A549 (cell line): ENCODE measurements around the gene MALRD1. TPM values are rescaled to one million over a fixed set of nuclear protein-coding genes. Genes with fewer than 3 reads are reported as not detected.

Experiments used
- ATAC-seq, 2 experiments: fragments of 200-7000 bp in 1 of 2; fragments of >200 bp in 1 of 2; cut with Nextera tagmentation in 1 of 2; cut with Tn5 transposase in 1 of 2; 3 replicates each; pipeline versions ENCODE4 v1.8.0 to v1.9.1; 2018 to 2020; ENCODE audit warnings: mild to moderate bottlenecking in 1 of 2, moderate library complexity in 1 of 2
- CTCF ChIA-PET: fragments of 300-600 bp; sonication (Branson Sonifier 250); formaldehyde crosslinking; extraction: SDS; loops from one replicate; lab custom pipeline; 2021; ENCODE audit warnings: antibody characterized with exemption, inconsistent platforms; lab: Yijun Ruan, JAX
- POLR2A ChIA-PET: fragments of 350-600 bp; formaldehyde crosslinking; extraction: SDS; loops from one replicate; lab custom pipeline; 2021; ENCODE audit warnings: antibody characterized with exemption, inconsistent platforms; lab: Yijun Ruan, JAX
- DNase-seq, 2 experiments: peaks; one replicate each; pipeline versions ENCODE4 v3.0.0 to v3.0.0-alpha.2; 2011 to 2016; ENCODE audit warnings: low read depth in 1 of 2, low spot score in 1 of 2
- FAIRE-seq: peaks from 2 replicates; lab custom pipeline; 2011; peaks lifted over from hg19 to GRCh38; lab: Jason Lieb, UNC
- H3K27ac ChIP-seq, 2 experiments: fragments of >200 bp; sonication (Bioruptor Twin); formaldehyde crosslinking; 3 replicates each; pipeline ENCODE4 v1.5.1; 2016 to 2017
- H3K4me1 ChIP-seq: fragments of >200 bp; sonication (Bioruptor Twin); formaldehyde crosslinking; 3 replicates; pipeline ENCODE4 v1.6.1; 2016
- H3K4me2 ChIP-seq: fragments of >200 bp; sonication (Bioruptor Twin); formaldehyde crosslinking; 3 replicates; pipeline ENCODE4 v1.6.1; 2016
- H3K4me3 ChIP-seq: fragments of >200 bp; sonication (Bioruptor Twin); formaldehyde crosslinking; 3 replicates; pipeline ENCODE4 v1.5.1; 2016
- H3K9me3 ChIP-seq: fragments of >200 bp; sonication (Bioruptor Twin); formaldehyde crosslinking; 3 replicates; pipeline ENCODE4 v1.6.1; 2016
- BHLHE40 ChIP-seq: IDR thresholded peaks from 2 replicates; pipeline ENCODE4 v1.6.1; 2012; ENCODE audit warnings: low read depth, low read length, inconsistent platforms
- CBX8 ChIP-seq: fragments of 200-600 bp; sonication (generic); IDR thresholded peaks from 2 replicates; pipeline ENCODE4 v1.6.1; 2016
- CEBPB ChIP-seq, 2 experiments: fragments of >200 bp in 1 of 2; sonication (Bioruptor Twin) in 1 of 2; formaldehyde crosslinking in 1 of 2; IDR thresholded peaks; 2 replicates each; pipeline ENCODE4 v1.6.1; 2012 to 2016
- CHD2 ChIP-seq: fragments of 150-350 bp; IDR thresholded peaks from 2 replicates; pipeline ENCODE4 v1.6.1; 2014; ENCODE audit warnings: low read length; ENCODE audit not compliant: partially characterized antibody
- EHF ChIP-seq: fragments of 250-450 bp; sonication (Bioruptor Pico); IDR thresholded peaks from 2 replicates; pipeline ENCODE4 v1.5.0; 2020; ENCODE audit warnings: mild to moderate bottlenecking
- EP300 ChIP-seq, 2 experiments: fragments of >200 bp; sonication (Bioruptor Twin); formaldehyde crosslinking; IDR thresholded peaks; 2 replicates in 1 of 2; 3 replicates in 1 of 2; pipeline ENCODE4 v1.6.1; 2016 to 2017
- FOSB ChIP-seq: fragments of 250-450 bp; sonication (Bioruptor Pico); IDR thresholded peaks from 2 replicates; pipeline ENCODE4 v1.5.0; 2020; ENCODE audit warnings: mild to moderate bottlenecking, moderate library complexity
- HDAC2 ChIP-seq: fragments of 200-600 bp; sonication (generic); IDR thresholded peaks from 2 replicates; pipeline ENCODE4 v1.6.1; 2016
- HEYL ChIP-seq: fragments of 250-450 bp; sonication (Bioruptor Pico); IDR thresholded peaks from 2 replicates; pipeline ENCODE4 v1.8.0; 2021; ENCODE audit warnings: mild to moderate bottlenecking, moderate library complexity
- HOXA7 ChIP-seq: fragments of 250-450 bp; sonication (Bioruptor Pico); IDR thresholded peaks from 2 replicates; pipeline ENCODE4 v1.5.0; 2020; ENCODE audit warnings: mild to moderate bottlenecking, moderate library complexity
- HOXB13 ChIP-seq: fragments of 250-450 bp; sonication (Bioruptor Pico); IDR thresholded peaks from 2 replicates; pipeline ENCODE4 v1.5.0; 2020; ENCODE audit warnings: low read depth, mild to moderate bottlenecking, moderate library complexity
- HOXB5 ChIP-seq: fragments of 250-450 bp; sonication (Bioruptor Pico); IDR thresholded peaks from 2 replicates; pipeline ENCODE4 v1.5.0; 2020; ENCODE audit warnings: mild to moderate bottlenecking, moderate library complexity
- KDM1A ChIP-seq: fragments of 200-600 bp; sonication (generic); IDR thresholded peaks from 2 replicates; pipeline ENCODE4 v1.6.1; 2016; ENCODE audit warnings: low read depth, mild to moderate bottlenecking
- NFE2L2 ChIP-seq: fragments of 150-350 bp; conservative IDR thresholded peaks from 2 replicates; pipeline ENCODE4 v1.6.1; 2014; ENCODE audit warnings: low read length
- NPAS2 ChIP-seq: fragments of 250-450 bp; sonication (Bioruptor Pico); IDR thresholded peaks from 2 replicates; pipeline ENCODE4 v1.8.0; 2022; ENCODE audit warnings: mild to moderate bottlenecking, moderate library complexity, borderline replicate concordance
- RCOR1 ChIP-seq: fragments of 150-350 bp; IDR thresholded peaks from 2 replicates; pipeline ENCODE4 v1.6.1; 2014; ENCODE audit warnings: antibody characterized with exemption, low read length, low read depth
- TFCP2L1 ChIP-seq: fragments of 250-450 bp; sonication (Bioruptor Pico); IDR thresholded peaks from 2 replicates; pipeline ENCODE4 v1.5.0; 2021; ENCODE audit warnings: mild to moderate bottlenecking
- TP53 ChIP-seq: fragments of 250-450 bp; sonication (Bioruptor Pico); IDR thresholded peaks from 2 replicates; pipeline ENCODE4 v1.5.0; 2021; ENCODE audit warnings: mild to moderate bottlenecking, moderate library complexity
- ZFP36 ChIP-seq: fragments of 450-650 bp; IDR thresholded peaks from 2 replicates; pipeline ENCODE4 v1.6.1; 2014; ENCODE audit warnings: borderline replicate concordance; ENCODE audit not compliant: partially characterized antibody
- WGBS: methylation state at CpG from one replicate; pipeline ENCODE4 v1.1.6; 2017; ENCODE audit errors: missing lambda C conversion rate; 5-methylcytosine and 5-hydroxymethylcytosine counted together
- polyA plus RNA-seq, 4 experiments: library from polyadenylated mRNA; depleted of rRNA in 3 of 4; stranded (reverse); fragments of >200 nt; fragmentation: RNase III in 1 of 4; extraction: RNeasy Plus Mini Kit Qiagen cat#74134 plus additional on column Dnase treatment in 1 of 4; gene quantifications; 2 replicates in 3 of 4; 3 replicates in 1 of 4; pipeline ENCODE4 v1.2.3, GENCODE V29; 2011 to 2017
- TF ChIP-seq, protein P1 (sequence below): fragments of 150-350 bp; IDR thresholded peaks from 2 replicates; pipeline ENCODE4 v1.6.1; 2014; ENCODE audit warnings: low read depth, mild to moderate bottlenecking, low read length
- TF ChIP-seq, protein P2 (sequence below): IDR thresholded peaks from 2 replicates; pipeline ENCODE4 v1.6.1; 2012
- TF ChIP-seq, protein P3 (sequence below): fragments of >200 bp; sonication (Bioruptor Twin); formaldehyde crosslinking; IDR thresholded peaks from 2 replicates; pipeline ENCODE4 v1.6.1; 2016
- TF ChIP-seq, protein P4 (sequence below): fragments of 450-650 bp; IDR thresholded peaks from 2 replicates; pipeline ENCODE4 v1.6.1; 2014; ENCODE audit warnings: antibody characterized with exemption
- TF ChIP-seq, protein P5 (sequence below): fragments of 250-450 bp; sonication (Bioruptor Pico); IDR thresholded peaks from 2 replicates; pipeline ENCODE4 v1.5.0; 2020; ENCODE audit warnings: low read depth, mild to moderate bottlenecking, moderate library complexity
- TF ChIP-seq, protein P6 (sequence below): IDR thresholded peaks from 2 replicates; pipeline ENCODE4 v1.6.1; 2012
- TF ChIP-seq, protein P7 (sequence below): fragments of 200-600 bp; sonication (generic); IDR thresholded peaks from 2 replicates; pipeline ENCODE4 v1.6.1; 2016; ENCODE audit warnings: antibody characterized with exemption, mild to moderate bottlenecking, moderate library complexity

MALRD1 gene
- polyA plus RNA-seq, 2 of the 4 experiments (the other 2 are of a cell fraction), result not detected

DNA sequence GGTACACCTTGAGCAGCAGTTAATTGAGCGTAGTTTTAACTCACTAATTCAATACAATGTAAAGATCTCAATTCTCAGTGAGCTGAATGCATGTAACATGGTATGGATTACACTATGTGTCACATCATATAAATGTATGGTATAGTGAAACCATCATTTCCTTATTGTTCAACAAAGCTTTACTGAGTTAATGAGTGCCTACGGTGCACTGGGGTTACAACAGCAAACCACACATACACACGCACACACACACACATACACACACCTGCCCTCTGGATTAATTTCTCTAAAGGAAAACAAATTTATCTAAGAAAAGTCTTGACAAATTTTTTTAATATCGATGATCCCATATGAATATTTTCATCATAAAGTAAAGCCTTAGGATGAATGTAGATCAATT lies 369.1 kb downstream of the MALRD1 start:
- Histone ChIP-seq H3K4me3 (no peak overlapping the region), H3K4me1 (no peaks in the 10 kb centered on the region), H3K9me3 (no peaks in the 10 kb centered on the region), H3K27ac (no peak overlapping the region), H3K4me2 (no peak overlapping the region)
- ChIA-PET POLR2A (no interaction called here), CTCF (no interaction called here)
- 45% methylated on average over 4 of the region's 4 CpGs for WGBS
- no peak for TF ChIP-seq ZFP36
- no peak for TF ChIP-seq CEBPB (IDR thresholded peaks at IDR 0.05)
- TF ChIP-seq TP53 (CRISPR knock-in tag), result no peak
- no peak for DNase-seq
- no peak for FAIRE-seq
- ATAC-seq, result no peak

DNA sequence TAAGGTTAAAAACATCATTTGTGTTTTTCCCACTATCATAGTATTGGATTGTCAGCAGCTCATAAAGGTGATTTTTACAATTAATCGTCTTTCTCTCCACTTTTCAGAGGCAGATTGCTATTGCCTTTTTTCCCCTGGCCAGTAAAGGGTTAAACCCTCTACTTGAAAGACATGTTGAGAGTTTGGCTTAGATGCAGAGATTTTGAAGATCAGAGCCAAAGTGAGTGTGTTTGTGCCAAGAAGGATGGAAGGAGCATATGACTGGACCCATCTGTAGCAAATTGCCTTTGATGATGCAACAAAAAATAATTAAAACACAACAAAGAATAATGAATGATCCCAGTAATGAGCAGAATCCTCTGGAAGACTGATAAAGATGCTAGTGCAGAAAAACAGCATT lies 373.1 kb downstream of the MALRD1 start:
- WGBS, result 4% methylated on average over 1 of the region's 1 CpG
- TF ChIP-seq HOXB5 (no peak), CHD2 (no peak), NFE2L2 (no peak), NPAS2 (CRISPR knock-in tag) (no peak), FOSB (CRISPR knock-in tag) (no peak), BHLHE40 (no peak), HOXA7 (CRISPR knock-in tag) (no peak), KDM1A (no peak), EP300 (IDR thresholded peaks at IDR 0.05) (no peak), HOXB13 (no peak), TFCP2L1 (CRISPR knock-in tag) (no peak)
- TF ChIP-seq, protein P1, sequence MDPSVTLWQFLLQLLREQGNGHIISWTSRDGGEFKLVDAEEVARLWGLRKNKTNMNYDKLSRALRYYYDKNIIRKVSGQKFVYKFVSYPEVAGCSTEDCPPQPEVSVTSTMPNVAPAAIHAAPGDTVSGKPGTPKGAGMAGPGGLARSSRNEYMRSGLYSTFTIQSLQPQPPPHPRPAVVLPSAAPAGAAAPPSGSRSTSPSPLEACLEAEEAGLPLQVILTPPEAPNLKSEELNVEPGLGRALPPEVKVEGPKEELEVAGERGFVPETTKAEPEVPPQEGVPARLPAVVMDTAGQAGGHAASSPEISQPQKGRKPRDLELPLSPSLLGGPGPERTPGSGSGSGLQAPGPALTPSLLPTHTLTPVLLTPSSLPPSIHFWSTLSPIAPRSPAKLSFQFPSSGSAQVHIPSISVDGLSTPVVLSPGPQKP, result no peak
- TF ChIP-seq, protein P2, sequence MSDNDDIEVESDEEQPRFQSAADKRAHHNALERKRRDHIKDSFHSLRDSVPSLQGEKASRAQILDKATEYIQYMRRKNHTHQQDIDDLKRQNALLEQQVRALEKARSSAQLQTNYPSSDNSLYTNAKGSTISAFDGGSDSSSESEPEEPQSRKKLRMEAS, result no peak
- TF ChIP-seq, protein P3, sequence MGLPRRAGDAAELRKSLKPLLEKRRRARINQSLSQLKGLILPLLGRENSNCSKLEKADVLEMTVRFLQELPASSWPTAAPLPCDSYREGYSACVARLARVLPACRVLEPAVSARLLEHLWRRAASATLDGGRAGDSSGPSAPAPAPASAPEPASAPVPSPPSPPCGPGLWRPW, result no peak
- TF ChIP-seq, protein P4, sequence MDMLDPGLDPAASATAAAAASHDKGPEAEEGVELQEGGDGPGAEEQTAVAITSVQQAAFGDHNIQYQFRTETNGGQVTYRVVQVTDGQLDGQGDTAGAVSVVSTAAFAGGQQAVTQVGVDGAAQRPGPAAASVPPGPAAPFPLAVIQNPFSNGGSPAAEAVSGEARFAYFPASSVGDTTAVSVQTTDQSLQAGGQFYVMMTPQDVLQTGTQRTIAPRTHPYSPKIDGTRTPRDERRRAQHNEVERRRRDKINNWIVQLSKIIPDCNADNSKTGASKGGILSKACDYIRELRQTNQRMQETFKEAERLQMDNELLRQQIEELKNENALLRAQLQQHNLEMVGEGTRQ, result no peak
- Histone ChIP-seq H3K4me2 (no peak overlapping the region), H3K4me1 (no peaks in the 10 kb centered on the region), H3K27ac (no peak overlapping the region), H3K9me3 (no peaks in the 10 kb centered on the region), H3K4me3 (no peak overlapping the region)
- DNase-seq (no peak), FAIRE-seq (no peak), ATAC-seq (no peak)
- CTCF ChIA-PET, result no interaction called here
- POLR2A ChIA-PET, result no interaction called here

DNA sequence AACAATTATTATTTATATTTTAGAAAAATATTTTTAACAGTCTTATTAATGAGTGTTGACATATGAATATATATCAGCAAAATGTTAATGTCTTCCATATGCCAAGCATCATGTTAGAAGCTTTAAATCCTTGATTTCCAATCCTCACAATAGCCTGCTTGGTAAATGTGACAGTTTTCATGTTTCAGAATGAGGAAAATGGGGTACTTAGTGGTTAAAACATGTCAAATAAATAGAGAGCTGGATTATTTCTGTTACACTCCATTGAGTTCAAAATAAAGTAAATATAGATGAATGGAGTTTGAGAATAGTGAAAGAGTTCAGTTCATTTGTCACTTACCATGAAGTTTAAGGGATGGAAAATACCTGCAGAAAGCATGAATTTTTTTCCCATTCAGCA lies 377.4 kb downstream of the MALRD1 start:
- DNase-seq, result no peak
- FAIRE-seq, result no peak
- ChIA-PET POLR2A (no interaction called here), CTCF (interaction anchor here (1.2 kb wide), 1 partner anchor 196 kb away, joined by 3 read pairs; no protein-coding TSS in a partner anchor)
- Histone ChIP-seq H3K4me1 (no peaks in the 10 kb centered on the region), H3K4me2 (no peak overlapping the region), H3K4me3 (no peak overlapping the region), H3K9me3 (no peaks in the 10 kb centered on the region), H3K27ac (no peak overlapping the region)
- no peak for ATAC-seq
- TF ChIP-seq, protein P5, sequence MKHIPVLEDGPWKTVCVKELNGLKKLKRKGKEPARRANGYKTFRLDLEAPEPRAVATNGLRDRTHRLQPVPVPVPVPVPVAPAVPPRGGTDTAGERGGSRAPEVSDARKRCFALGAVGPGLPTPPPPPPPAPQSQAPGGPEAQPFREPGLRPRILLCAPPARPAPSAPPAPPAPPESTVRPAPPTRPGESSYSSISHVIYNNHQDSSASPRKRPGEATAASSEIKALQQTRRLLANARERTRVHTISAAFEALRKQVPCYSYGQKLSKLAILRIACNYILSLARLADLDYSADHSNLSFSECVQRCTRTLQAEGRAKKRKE (CRISPR knock-in tag), result no peak
- TF ChIP-seq CBX8, result no peak
- TF ChIP-seq, protein P3, result no peak
- no peak for TF ChIP-seq EHF (CRISPR knock-in tag)
- TF ChIP-seq, protein P6, sequence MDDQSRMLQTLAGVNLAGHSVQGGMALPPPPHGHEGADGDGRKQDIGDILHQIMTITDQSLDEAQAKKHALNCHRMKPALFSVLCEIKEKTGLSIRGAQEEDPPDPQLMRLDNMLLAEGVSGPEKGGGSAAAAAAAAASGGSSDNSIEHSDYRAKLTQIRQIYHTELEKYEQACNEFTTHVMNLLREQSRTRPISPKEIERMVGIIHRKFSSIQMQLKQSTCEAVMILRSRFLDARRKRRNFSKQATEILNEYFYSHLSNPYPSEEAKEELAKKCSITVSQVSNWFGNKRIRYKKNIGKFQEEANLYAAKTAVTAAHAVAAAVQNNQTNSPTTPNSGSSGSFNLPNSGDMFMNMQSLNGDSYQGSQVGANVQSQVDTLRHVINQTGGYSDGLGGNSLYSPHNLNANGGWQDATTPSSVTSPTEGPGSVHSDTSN, result no peak
- TF ChIP-seq ZFP36, result no peak
- TF ChIP-seq HOXB13, result no peak
- TF ChIP-seq BHLHE40, result no peak
- no peak for TF ChIP-seq KDM1A
- no peak for TF ChIP-seq RCOR1
- TF ChIP-seq, protein P7, sequence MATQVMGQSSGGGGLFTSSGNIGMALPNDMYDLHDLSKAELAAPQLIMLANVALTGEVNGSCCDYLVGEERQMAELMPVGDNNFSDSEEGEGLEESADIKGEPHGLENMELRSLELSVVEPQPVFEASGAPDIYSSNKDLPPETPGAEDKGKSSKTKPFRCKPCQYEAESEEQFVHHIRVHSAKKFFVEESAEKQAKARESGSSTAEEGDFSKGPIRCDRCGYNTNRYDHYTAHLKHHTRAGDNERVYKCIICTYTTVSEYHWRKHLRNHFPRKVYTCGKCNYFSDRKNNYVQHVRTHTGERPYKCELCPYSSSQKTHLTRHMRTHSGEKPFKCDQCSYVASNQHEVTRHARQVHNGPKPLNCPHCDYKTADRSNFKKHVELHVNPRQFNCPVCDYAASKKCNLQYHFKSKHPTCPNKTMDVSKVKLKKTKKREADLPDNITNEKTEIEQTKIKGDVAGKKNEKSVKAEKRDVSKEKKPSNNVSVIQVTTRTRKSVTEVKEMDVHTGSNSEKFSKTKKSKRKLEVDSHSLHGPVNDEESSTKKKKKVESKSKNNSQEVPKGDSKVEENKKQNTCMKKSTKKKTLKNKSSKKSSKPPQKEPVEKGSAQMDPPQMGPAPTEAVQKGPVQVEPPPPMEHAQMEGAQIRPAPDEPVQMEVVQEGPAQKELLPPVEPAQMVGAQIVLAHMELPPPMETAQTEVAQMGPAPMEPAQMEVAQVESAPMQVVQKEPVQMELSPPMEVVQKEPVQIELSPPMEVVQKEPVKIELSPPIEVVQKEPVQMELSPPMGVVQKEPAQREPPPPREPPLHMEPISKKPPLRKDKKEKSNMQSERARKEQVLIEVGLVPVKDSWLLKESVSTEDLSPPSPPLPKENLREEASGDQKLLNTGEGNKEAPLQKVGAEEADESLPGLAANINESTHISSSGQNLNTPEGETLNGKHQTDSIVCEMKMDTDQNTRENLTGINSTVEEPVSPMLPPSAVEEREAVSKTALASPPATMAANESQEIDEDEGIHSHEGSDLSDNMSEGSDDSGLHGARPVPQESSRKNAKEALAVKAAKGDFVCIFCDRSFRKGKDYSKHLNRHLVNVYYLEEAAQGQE, result no peak
- no peak for TF ChIP-seq HDAC2
- no peak for TF ChIP-seq HEYL (CRISPR knock-in tag)
